Myocyte (in vitro differentiated cells): ENCODE measurements around the gene PADI4. TPM values are rescaled to one million over a fixed set of nuclear protein-coding genes. Genes with fewer than 3 reads are reported as not detected.

Experiments
- DNase-seq: peaks from one replicate; pipeline ENCODE4 v3.0.0-alpha.2; 2012; ENCODE audit warnings: low read depth
- total RNA-seq: library from RNA; depleted of rRNA; stranded (reverse); fragments of >200 nt; gene quantifications from 2 replicates; pipeline ENCODE4 v1.2.3, GENCODE V29; 2014

The PADI4 gene
- total RNA-seq, 1 donor from 2014 or later: not detected

GRCh38 chr1:17282836-17283235 is 25.2 kb upstream of the PADI4 start:
- DNase-seq: no peak

GRCh38 chr1:17286646-17287045 is 21.4 kb upstream of the PADI4 start:
- no peak for DNase-seq

- peak; percentile 48 for DNase-seq
Measured at GRCh38 chr1:17287130-17287776, 20.7 kb upstream of the PADI4 start.

GRCh38 chr1:17289721-17290120 is 18.3 kb upstream of the PADI4 start:
- DNase-seq: no peak

GRCh38 chr1:17290553-17290952 is 17.4 kb upstream of the PADI4 start:
- DNase-seq: no peak

- no peak for DNase-seq
Measured at GRCh38 chr1:17292299-17293160, 15.5 kb upstream of the PADI4 start.

GRCh38 chr1:17293681-17294425 is 14.1 kb upstream of the PADI4 start:
- no peak for DNase-seq

GRCh38 chr1:17295292-17295691 is 12.7 kb upstream of the PADI4 start:
- DNase-seq: no peak

- DNase-seq: no peak
Measured at GRCh38 chr1:17296086-17296485, 11.9 kb upstream of the PADI4 start.

GRCh38 chr1:17297991-17298390 is 10.0 kb upstream of the PADI4 start:
- DNase-seq: no peak

GRCh38 chr1:17301767-17302166 is 6.2 kb upstream of the PADI4 start:
- no peak for DNase-seq

- no peak for DNase-seq
Measured at GRCh38 chr1:17304151-17304825, 3.7 kb upstream of the PADI4 start.

- DNase-seq: no peak
Measured at GRCh38 chr1:17304826-17305175, 3.2 kb upstream of the PADI4 start.

GRCh38 chr1:17305576-17306095 is 2.4 kb upstream of the PADI4 start:
- DNase-seq: no peak

- no peak for DNase-seq
Measured at GRCh38 chr1:17306407-17306806, 1.6 kb upstream of the PADI4 start.

GRCh38 chr1:17306921-17307320 is 1.1 kb upstream of the PADI4 start:
- DNase-seq: no peak

- DNase-seq: no peak
Measured at GRCh38 chr1:17307329-17307728, 668 bp upstream of the PADI4 start.

GRCh38 chr1:17308593-17308992 is 596 bp downstream of the PADI4 start:
- DNase-seq: no peak

- no peak for DNase-seq
Measured at GRCh38 chr1:17309426-17310067, 1.6 kb downstream of the PADI4 start.

GRCh38 chr1:17310068-17310640 is 2.2 kb downstream of the PADI4 start:
- no peak for DNase-seq
